Measurements from ENCODE around the gene ATF6. TPM values are rescaled to one million over a fixed set of nuclear protein-coding genes. Genes with fewer than 3 reads are reported as not detected.
"Not testable (repeated sequence)": the region's sequence is repeated elsewhere in the genome, so short reads cannot be mapped to it uniquely, and the experiment has no call there.

Gene ATF6
- total RNA-seq, 1 donor from 2014 or later: 39.4 TPM

- no peak for DNase-seq (ENCODE audit: low spot score)
Observed at GRCh38 chr1:161781995-161782394, 15.9 kb downstream of the ATF6 start.

- no peak for DNase-seq (ENCODE audit: low spot score)
Observed at GRCh38 chr1:161782886-161783285, 16.8 kb downstream of the ATF6 start.

GRCh38 chr1:161784968-161785367, 18.8 kb downstream of the ATF6 start:
- no peak for DNase-seq (ENCODE audit: low spot score)

- DNase-seq (ENCODE audit: low spot score): no peak
Observed at GRCh38 chr1:161787355-161787754, 21.2 kb downstream of the ATF6 start.

- no peak for DNase-seq (ENCODE audit: low spot score)
Observed at GRCh38 chr1:161790587-161791317, 24.6 kb downstream of the ATF6 start.

- DNase-seq (ENCODE audit: low spot score): no peak
Observed at GRCh38 chr1:161791904-161792655, 26.0 kb downstream of the ATF6 start.

- no peak for DNase-seq (ENCODE audit: low spot score)
Observed at GRCh38 chr1:161792740-161793139, 26.6 kb downstream of the ATF6 start.

- no peak for DNase-seq (ENCODE audit: low spot score)
Observed at GRCh38 chr1:161799792-161800191, 33.7 kb downstream of the ATF6 start.

GRCh38 chr1:161801955-161802354, 35.8 kb downstream of the ATF6 start:
- DNase-seq (ENCODE audit: low spot score): no peak

GRCh38 chr1:161803181-161803580, 37.1 kb downstream of the ATF6 start:
- no peak for DNase-seq (ENCODE audit: low spot score)

- no peak for DNase-seq (ENCODE audit: low spot score)
Observed at GRCh38 chr1:161805399-161806197, 39.5 kb downstream of the ATF6 start.

GRCh38 chr1:161809202-161809601, 43.1 kb downstream of the ATF6 start:
- DNase-seq (ENCODE audit: low spot score): not testable (repeated sequence)

GRCh38 chr1:161809656-161810055, 43.5 kb downstream of the ATF6 start:
- not testable (repeated sequence) for DNase-seq (ENCODE audit: low spot score)

- DNase-seq (ENCODE audit: low spot score): no peak
Observed at GRCh38 chr1:161810780-161811179, 44.7 kb downstream of the ATF6 start.

GRCh38 chr1:161816201-161816600, 50.1 kb downstream of the ATF6 start:
- DNase-seq (ENCODE audit: low spot score): no peak

GRCh38 chr1:161817176-161817730, 51.1 kb downstream of the ATF6 start:
- DNase-seq (ENCODE audit: low spot score): no peak

- no peak for DNase-seq (ENCODE audit: low spot score)
Observed at GRCh38 chr1:161820914-161821313, 54.8 kb downstream of the ATF6 start.

GRCh38 chr1:161824618-161825017, 58.5 kb downstream of the ATF6 start:
- DNase-seq (ENCODE audit: low spot score): no peak

- no peak for DNase-seq (ENCODE audit: low spot score)
Observed at GRCh38 chr1:161825831-161826230, 59.7 kb downstream of the ATF6 start.

- DNase-seq (ENCODE audit: low spot score): no peak
Observed at GRCh38 chr1:161826478-161826877, 60.4 kb downstream of the ATF6 start.

GRCh38 chr1:161827786-161828185, 61.7 kb downstream of the ATF6 start:
- no peak for DNase-seq (ENCODE audit: low spot score)

GRCh38 chr1:161832299-161832907, 66.3 kb downstream of the ATF6 start:
- DNase-seq (ENCODE audit: low spot score): not testable (repeated sequence)

Measured in ureter (tissue), 1 donor.